Measurements from ENCODE around the gene CD4.
A peak's percentile ranks its signal among the peaks of the same experiment; 100 is the strongest.

Gene CD4

GRCh38 chr12:6765634-6766581 lies 23.4 kb upstream of the CD4 start, which contains the start of gene PTMS:
PTMS (plus strand) TSS chr12:6766363; CDS start chr12:6766706, 343 bp downstream.
- DNase-seq = peak; percentile 36

- peak; percentile 71 for DNase-seq
These were observed 22.5 kb upstream of the CD4 start for GRCh38 chr12:6766651-6767349.

GRCh38 chr12:6767353-6768319 lies 21.7 kb upstream of the CD4 start:
- no peak for DNase-seq

GRCh38 chr12:6768437-6768914 lies 20.9 kb upstream of the CD4 start:
- no peak for DNase-seq

- DNase-seq = no peak
These were observed 20.3 kb upstream of the CD4 start for GRCh38 chr12:6768990-6769389.

- no peak for DNase-seq
These were observed 19.7 kb upstream of the CD4 start for GRCh38 chr12:6769666-6770065.

GRCh38 chr12:6770094-6770493 lies 19.2 kb upstream of the CD4 start:
- no peak for DNase-seq

- no peak for DNase-seq
These were observed 18.7 kb upstream of the CD4 start for GRCh38 chr12:6770600-6770999.

- peak; percentile 72 for DNase-seq
These were observed 18.2 kb upstream of the CD4 start for GRCh38 chr12:6771091-6771495.

GRCh38 chr12:6771509-6772330 lies 17.6 kb upstream of the CD4 start:
- no peak for DNase-seq

GRCh38 chr12:6772331-6772695 lies 17.0 kb upstream of the CD4 start, which contains the start of gene LAG3:
LAG3 (plus strand) TSS chr12:6772520; CDS start chr12:6772853, 333 bp downstream.
- peak; percentile 27 for DNase-seq

- no peak for DNase-seq
These were observed 16.4 kb upstream of the CD4 start for GRCh38 chr12:6772726-6773589.

- no peak for DNase-seq
These were observed 15.6 kb upstream of the CD4 start for GRCh38 chr12:6773590-6774351.

GRCh38 chr12:6774499-6775062 lies 14.7 kb upstream of the CD4 start:
- no peak for DNase-seq

GRCh38 chr12:6775185-6776174 lies 13.8 kb upstream of the CD4 start:
- DNase-seq = no peak

- no peak for DNase-seq
These were observed 11.9 kb upstream of the CD4 start for GRCh38 chr12:6777386-6777785.

- DNase-seq = peak; percentile 26
These were observed 11.1 kb upstream of the CD4 start for GRCh38 chr12:6778217-6778573.
